ENCODE data around the gene ZNF689.
A peak's percentile ranks its signal among the peaks of the same experiment; 100 is the strongest.

The ZNF689 gene

GRCh38 chr16:30559690-30560089, 50.5 kb downstream of the ZNF689 start:
- no peak for DNase-seq

GRCh38 chr16:30558789-30559377, 51.3 kb downstream of the ZNF689 start:
- no peak for DNase-seq

DNA sequence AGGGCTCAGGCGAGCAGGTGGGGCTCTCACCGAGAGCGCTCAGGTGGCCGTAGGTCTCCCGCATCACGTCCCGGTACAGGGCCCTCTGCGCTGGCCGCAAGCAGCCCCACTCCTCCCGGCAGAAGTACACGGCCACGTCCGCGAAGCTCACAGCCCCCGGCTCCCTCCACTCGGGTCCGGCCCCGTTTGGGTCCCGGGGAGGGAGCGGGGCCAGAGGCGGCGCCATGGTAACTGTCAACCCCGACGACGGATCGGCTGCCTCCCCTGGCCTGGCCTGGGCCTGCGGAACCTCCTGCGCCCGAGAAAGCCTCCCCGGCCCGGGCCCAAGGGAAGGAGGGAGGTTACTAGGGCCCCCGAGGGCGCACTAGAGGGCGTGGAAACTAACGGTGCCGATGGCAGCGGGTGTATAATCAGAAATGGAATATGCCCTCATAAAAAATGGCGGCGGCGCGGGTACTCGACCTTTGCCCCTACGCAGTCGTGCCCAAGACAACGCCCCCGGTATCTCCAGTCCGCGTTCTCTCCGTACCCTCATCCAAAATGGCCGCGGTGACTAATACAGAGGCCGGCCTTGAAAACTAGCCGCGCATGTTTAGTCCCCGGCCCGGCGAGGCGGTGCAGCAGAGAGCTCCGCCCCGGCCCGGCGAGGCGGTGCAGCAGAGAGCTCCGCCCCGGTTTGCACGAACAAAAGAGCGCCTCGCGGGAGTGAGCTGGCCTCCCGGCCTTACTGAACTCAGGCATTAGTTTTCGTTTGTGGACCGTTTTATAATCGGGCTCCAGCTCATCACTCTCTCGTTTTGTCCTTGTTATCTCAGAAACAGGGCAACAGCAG, 52.0 kb downstream of the ZNF689 start, which contains the start of gene ZNF764:
TSS of gene ZNF764 (minus strand) at position 418 of the 832 bp plus-strand sequence. CDS start at position 226, 192 bp downstream.
- peak; percentile 97 for DNase-seq

DNA sequence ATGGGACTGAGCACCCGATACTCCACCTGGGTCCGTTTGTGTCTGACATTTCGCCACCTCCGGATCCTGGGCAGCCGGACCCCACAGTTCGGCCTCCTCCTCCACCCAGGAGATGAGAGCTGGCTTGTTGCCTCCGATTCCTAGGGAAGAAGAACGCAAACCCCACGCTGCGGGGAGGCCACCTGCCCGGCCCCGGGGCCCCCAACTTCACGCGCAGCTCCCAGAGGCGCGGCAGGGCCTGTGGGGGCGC, 52.6 kb downstream of the ZNF689 start:
- DNase-seq: no peak

DNA sequence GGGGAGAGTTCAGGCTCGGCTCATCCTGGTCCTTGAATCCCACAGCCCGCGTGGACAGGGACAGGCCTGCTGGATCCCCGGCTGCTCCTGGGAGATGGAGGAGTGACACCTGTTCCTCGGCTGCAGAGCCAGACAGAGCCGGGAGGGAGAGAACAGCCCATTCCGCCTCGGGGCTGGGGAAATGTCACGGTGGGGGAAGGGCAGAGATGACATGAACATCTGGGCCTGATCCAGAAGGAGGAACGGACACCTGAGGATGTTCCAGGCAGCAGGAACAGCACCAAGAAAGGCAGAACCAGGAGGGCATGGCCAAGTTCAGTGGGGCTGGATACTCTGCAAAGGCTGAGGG, 54.1 kb downstream of the ZNF689 start:
- DNase-seq: no peak

DNA sequence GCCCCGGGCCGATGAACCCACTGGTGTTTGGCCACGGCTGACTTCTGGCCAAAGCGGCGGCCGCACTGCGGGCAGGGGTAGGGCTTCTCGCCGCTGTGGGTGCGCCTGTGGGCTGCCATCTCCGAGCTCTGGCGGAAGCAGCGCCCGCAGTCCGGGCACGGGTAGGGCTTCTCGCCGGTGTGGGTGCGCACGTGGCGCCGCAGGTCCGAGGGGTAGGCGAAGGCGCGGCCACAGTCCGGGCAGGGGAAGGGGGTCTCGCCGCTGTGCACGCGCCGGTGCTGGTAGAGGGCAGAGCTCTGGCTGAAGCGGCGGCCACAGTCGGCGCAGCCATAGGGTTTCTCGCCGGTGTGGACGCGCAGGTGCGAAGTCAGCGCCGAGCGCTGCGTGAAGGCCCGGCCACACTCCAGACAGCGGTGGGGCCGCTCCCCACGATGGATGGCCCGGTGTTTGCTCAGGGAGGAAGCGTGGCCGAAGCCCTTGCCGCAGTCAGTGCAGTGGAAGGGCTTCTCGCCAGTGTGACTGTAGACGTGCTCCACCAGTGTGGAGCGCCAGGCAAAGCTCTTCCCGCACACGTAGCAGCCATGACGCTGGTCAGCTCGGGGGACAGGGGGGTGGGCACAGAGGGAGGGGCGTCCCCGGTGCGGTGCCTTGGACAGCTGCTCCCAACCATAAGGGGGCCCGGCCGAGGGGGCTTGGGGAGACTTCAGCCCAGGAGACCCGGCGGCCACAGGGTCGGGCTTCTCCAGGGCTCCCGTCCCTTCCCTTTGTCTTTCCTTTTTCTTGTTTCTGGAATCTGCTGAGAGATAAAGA, 54.7 kb downstream of the ZNF689 start:
- no peak for DNase-seq

DNA sequence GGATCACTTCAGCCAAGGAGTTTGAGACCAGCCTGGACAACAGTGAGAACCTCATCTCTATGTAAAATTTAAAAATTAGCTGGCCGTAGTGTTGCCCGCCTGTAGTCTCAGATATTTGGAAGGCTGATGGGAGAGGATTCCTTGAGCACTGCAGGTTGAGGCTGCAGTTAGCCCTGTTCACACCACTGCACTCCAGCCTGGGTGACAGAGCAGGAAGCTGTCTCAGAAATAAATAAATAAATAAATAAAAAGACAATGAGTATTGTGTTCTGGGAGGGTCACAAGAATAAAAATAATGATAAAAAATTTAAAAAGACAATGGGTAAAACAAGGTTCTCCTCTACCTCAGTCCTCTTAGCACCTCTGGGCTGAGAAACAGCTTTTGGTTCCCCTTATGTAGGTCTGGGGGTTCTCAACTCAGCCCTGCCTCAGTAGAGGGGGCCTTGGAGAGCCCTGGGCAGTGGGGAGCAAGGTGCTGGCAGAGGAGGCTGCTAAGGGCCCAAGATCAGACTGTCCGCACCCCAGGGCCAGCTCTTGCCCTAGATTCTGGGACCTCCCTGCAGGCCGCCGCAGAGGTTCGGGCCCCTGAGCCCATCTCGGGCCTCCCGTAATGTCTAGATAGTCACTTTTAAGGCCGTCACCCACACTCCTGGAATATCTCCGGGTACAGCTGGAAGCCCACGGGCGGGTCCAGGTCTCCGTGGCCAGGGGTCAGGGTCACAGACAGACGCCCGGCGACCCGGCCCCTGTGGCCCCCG, 55.5 kb downstream of the ZNF689 start:
- no peak for DNase-seq

GRCh38 chr16:30553393-30553899, 56.7 kb downstream of the ZNF689 start:
- DNase-seq: no peak

- DNase-seq: no peak
Measured at GRCh38 chr16:30552956-30553355, 57.2 kb downstream of the ZNF689 start.
